BE2C (cell line): Measurements from ENCODE around the gene ALKBH2. TPM values are rescaled to one million over a fixed set of nuclear protein-coding genes. Genes with fewer than 3 reads are reported as not detected.

ENCODE experiments used
- DNase-seq: peaks from one replicate; pipeline ENCODE4 v3.0.0-alpha.2; 2020
- H3K27me3 ChIP-seq: fragments of 250-450 bp; sonication (Bioruptor Pico); 2 replicates; pipeline ENCODE4 v1.5.1; 2020; ENCODE audit warnings: mild to moderate bottlenecking
- H3K36me3 ChIP-seq: fragments of 250-450 bp; sonication (Bioruptor Pico); 2 replicates; pipeline ENCODE4 v1.5.1; 2020; ENCODE audit warnings: mild to moderate bottlenecking
- H3K4me1 ChIP-seq: fragments of 250-450 bp; sonication (Bioruptor Pico); 2 replicates; pipeline ENCODE4 v1.5.1; 2020
- H3K4me3 ChIP-seq: 2 replicates; pipeline ENCODE4 v1.5.1; 2011; ENCODE audit warnings: low read depth, low read length
- H3K9me3 ChIP-seq: fragments of 250-450 bp; sonication (Bioruptor Pico); 2 replicates; pipeline ENCODE4 v1.5.1; 2020
- polyA plus RNA-seq: library from polyadenylated mRNA; unstranded; fragments of >200 nt; gene quantifications from one replicate; pipeline ENCODE4 v1.2.1, GENCODE V29; 2012; ENCODE audit warnings: low read depth, missing spikeins; ENCODE audit not compliant: insufficient read length, insufficient read depth
- TF ChIP-seq, protein P1 (sequence below): IDR thresholded peaks from 2 replicates; pipeline ENCODE4 v1.5.1; 2012; ENCODE audit warnings: mild to moderate bottlenecking, low read depth, low read length

Gene ALKBH2
- 131 TPM for polyA plus RNA-seq

DNA sequence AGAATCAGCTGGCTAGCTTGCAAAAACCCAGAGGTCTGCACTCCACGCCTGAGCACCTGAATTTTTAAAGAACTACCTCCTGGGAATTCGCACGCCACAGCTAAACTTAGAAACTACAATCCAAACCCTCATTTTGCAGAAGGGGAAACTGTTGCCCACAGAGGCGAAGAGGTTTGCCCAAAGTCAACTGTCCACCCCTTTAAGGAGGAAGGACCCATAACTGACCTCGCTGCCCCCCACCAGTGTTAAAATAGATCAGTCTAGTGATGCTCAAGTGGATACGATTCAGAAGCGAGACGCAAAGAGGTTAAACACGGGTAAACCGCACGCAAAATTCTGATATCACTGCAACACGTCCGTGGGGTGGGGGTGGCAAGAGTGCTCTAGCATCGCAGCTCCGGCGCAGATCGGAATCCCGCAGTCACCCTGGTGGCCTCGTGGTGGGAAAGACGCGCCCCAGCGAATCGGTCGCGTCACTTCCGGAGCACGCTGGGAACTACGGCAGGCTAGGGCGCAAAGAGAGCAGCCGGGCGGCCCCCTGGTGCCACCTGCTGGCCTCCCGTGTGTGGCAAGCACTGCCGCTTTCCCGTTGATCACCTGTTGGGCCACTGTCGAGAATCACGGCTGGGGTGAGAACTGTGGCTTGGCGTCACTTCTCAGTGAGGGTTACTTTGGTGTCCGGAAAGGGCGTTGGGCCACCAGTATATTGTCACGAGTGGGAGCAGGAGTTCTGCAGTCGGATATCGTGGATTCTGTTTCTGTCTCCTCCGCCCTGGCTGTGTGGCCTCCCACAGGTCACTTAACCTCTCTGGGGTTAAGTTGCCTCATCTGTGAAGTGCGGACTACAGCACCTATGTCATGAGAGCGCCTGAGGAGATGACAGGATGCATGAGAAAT, at the start of gene ALKBH2:
TSS of gene ALKBH2 (minus strand) at position 451 of the 897 bp plus-strand sequence. CDS start 686 bp downstream, outside the sequence.
- peak within 1 kb of the TSS; percentile 60 for H3K4me3 ChIP-seq
- TF ChIP-seq, protein P1, sequence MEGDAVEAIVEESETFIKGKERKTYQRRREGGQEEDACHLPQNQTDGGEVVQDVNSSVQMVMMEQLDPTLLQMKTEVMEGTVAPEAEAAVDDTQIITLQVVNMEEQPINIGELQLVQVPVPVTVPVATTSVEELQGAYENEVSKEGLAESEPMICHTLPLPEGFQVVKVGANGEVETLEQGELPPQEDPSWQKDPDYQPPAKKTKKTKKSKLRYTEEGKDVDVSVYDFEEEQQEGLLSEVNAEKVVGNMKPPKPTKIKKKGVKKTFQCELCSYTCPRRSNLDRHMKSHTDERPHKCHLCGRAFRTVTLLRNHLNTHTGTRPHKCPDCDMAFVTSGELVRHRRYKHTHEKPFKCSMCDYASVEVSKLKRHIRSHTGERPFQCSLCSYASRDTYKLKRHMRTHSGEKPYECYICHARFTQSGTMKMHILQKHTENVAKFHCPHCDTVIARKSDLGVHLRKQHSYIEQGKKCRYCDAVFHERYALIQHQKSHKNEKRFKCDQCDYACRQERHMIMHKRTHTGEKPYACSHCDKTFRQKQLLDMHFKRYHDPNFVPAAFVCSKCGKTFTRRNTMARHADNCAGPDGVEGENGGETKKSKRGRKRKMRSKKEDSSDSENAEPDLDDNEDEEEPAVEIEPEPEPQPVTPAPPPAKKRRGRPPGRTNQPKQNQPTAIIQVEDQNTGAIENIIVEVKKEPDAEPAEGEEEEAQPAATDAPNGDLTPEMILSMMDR, result peak; percentile 97
- H3K4me1 ChIP-seq, result no peaks in the 10 kb centered on the region
- no peaks in the 10 kb centered on the region for H3K27me3 ChIP-seq
- no peaks in the 10 kb centered on the region for H3K9me3 ChIP-seq
- H3K36me3 ChIP-seq, result peaks cover 27% of the 10 kb centered on the region
- DNase-seq, result peak; percentile 95

DNA sequence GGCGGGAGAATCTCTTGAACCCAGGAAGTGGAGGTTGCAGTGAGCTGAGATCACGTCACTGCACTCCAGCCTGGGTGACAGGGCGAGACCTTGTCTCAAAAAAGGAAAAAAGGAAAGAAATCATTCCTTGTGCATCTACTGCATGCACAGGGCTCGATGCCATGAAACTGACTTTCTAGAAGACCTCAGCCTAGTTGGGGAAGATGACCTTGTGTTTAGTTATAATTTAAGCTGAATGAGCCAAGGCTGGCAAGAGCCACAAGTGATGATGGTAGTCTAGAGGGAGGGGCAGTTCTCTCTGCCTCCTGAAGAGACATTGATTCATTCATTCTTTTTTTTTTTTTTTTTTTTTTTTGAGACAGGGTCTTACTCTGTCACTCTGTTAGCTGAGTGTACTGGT, 47.3 kb upstream of the ALKBH2 start:
- no peaks in the 10 kb centered on the region for H3K4me1 ChIP-seq

DNA sequence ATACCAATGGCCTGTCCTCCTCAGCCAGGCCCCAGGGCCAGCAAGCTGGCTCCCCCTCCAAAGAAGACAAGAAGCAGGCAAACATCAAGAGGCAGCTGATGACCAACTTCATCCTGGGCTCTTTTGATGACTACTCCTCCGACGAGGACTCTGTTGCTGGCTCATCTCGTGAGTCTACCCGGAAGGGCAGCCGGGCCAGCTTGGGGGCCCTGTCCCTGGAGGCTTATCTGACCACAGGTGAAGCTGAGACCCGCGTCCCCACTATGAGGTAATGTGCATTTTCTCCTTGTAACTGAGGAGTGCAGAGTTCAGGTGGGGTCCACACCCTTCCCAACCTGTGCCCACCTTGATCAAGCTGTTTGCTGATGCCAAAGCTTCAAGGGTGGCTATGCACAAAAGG, 46.5 kb upstream of the ALKBH2 start:
- Histone ChIP-seq H3K36me3 (no peaks in the 10 kb centered on the region), H3K27me3 (no peaks in the 10 kb centered on the region; the same call in 1 of the 2 replicates), H3K9me3 (no peaks in the 10 kb centered on the region), H3K4me1 (no peaks in the 10 kb centered on the region), H3K4me3 (no peak overlapping the region)
- TF ChIP-seq, protein P1, result no peak
- DNase-seq, result no peak

More for the DNA sequence above, 47.3 kb upstream of the ALKBH2 start:
- Histone ChIP-seq H3K27me3 (no peaks in the 10 kb centered on the region; the same call in 1 of the 2 replicates), H3K4me3 (no peak overlapping the region), H3K36me3 (no peaks in the 10 kb centered on the region), H3K9me3 (no peaks in the 10 kb centered on the region)
- TF ChIP-seq, protein P1, result no peak
- DNase-seq, result no peak

DNA sequence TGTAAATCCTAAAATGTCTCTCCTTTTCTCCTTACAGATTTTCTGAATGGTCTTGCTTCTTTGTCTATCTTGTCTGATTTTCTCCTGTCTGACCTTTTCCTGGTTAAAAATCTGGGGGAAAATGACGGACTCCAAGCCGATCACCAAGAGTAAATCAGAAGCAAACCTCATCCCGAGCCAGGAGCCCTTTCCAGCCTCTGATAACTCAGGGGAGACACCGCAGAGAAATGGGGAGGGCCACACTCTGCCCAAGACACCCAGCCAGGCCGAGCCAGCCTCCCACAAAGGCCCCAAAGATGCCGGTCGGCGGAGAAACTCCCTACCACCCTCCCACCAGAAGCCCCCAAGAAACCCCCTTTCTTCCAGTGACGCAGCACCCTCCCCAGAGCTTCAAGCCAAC, 46.1 kb upstream of the ALKBH2 start:
- H3K4me1 ChIP-seq, result no peaks in the 10 kb centered on the region
- H3K36me3 ChIP-seq, result no peaks in the 10 kb centered on the region
- TF ChIP-seq, protein P1, result no peak
- no peak for DNase-seq
- H3K9me3 ChIP-seq, result no peaks in the 10 kb centered on the region
- no peaks in the 10 kb centered on the region; the same call in 1 of the 2 replicates for H3K27me3 ChIP-seq
- H3K4me3 ChIP-seq, result no peak overlapping the region

DNA sequence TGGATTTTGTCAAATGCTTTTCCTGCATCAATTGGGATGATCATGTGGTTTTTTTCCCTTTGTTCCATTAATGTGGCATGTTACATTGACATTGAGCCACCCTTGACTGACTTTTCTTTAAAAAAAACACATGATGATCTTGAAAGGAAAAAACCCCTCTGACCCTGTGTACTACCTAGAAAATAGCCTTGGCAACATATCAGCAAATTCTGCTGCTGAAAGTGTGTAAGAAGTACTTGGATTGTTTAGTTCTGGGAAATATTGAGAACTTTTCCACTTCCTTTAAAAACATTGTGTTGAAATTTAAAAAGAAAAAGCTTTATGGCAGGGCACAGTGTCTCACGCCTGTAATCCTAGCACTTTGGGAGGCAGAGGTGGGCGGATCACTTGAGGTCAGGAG, 43.8 kb upstream of the ALKBH2 start:
- Histone ChIP-seq H3K27me3 (no peaks in the 10 kb centered on the region; the same call in 1 of the 2 replicates), H3K36me3 (no peaks in the 10 kb centered on the region), H3K4me1 (no peaks in the 10 kb centered on the region), H3K9me3 (no peaks in the 10 kb centered on the region), H3K4me3 (no peak overlapping the region)
- DNase-seq, result no peak
- TF ChIP-seq, protein P1, result no peak
